Activated CD4-positive, alpha-beta T cell treated with anti-CD3 and anti-CD28 coated beads for 4 hours (primary cell): ENCODE results near the gene XYLT1.
"Not testable (repeated sequence)": the region's sequence is repeated elsewhere in the genome, so short reads cannot be mapped to it uniquely, and the experiment has no call there.

Source experiments
- DNase-seq, 2 donors: peaks; one replicate each; pipeline ENCODE4 v3.0.0-alpha.2; 2020

The XYLT1 gene

DNA sequence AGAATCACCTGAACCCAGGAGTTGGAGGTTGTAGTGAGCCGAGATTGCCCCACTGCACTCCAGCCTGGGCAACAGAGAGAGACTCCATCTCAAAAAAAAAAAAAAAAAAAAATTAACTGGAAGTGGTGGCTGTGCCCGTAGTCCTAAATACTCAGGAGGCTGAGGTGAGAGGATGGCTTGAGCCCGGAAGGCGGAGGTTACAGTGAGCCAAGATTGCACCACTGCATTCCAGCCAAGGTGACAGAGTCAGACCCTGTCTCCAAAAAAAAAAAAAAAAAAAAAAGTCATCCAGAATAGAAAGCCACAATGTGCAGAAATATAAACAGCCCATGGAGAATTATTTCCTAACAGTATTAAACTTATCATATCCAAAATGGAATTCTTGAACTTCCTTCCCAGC, 11.6 kb upstream of the XYLT1 start:
- DNase-seq, result not testable (repeated sequence)

DNA sequence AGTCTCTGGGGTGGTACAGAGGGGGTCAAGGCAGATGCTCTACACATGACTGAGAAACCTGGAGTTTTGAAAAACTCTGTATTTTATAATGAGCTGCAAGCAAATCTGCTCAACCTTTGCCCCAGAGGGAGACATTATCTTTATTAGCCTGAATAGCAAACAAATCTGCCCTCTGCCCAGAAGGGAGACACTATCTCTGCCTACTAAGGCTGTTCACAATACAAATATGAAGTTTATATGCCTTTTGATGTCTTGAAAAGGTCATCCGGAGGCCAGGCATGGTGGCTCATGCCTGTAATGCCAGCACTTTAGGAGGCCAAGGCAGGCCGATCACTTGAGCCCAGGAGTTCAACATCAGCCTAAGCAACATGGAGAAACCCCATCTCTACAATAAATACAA, 11.0 kb upstream of the XYLT1 start:
- DNase-seq, result no peak

DNA sequence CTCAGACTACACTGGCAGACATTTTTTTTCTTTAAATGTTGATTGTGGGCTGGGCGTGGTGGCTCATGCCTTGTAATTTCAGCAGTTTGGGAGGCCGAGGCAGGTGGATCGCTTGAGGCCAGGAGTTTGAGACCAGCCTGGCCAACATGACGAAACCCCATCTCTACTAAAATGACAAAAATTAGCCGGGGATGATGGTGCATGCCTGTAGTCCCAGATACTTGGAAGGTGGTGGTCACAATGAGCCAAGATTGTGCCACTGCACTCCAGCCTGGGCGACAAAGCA, 6.4 kb upstream of the XYLT1 start:
- DNase-seq, result not testable (repeated sequence)

DNA sequence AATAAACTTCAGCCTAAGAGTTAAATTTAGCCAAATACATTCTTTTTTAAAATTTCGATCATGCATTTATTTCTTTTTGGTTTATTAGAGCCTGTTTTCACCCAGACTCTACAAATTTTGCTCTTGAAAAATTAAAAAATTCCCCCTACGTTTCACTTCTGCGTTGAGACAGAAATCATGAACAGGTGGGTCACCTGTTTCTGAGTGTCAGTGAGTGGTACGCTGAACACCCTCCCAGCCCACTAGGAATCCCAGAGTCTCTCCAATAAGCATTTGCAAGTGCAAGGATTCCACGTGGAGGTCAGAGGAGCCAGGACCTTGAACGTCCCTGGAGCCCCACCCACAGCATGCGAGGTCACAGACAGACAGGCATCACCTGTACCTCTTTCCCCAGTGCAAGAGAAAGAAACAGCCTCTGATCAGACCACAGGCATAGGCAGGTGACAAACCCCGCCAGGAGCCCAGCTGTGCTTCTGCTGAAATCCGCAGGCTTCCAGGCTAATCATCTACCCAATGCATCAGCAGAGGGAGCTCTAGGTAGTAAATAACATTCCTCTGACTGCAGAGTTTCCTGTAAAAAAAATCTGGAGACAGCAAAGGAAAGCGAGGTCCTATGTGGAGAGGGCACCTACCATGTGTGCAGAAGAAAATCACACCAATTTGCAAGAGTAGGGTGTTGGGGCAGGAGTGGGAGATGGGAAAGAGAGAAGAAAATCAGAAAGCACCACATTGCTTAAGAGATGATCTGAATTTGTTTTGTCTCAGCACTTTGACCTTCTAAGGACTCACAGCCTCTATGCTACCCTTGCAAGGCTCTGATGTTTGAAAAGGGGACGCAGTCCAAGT, 5.9 kb upstream of the XYLT1 start:
- peak; percentile 36 for DNase-seq

DNA sequence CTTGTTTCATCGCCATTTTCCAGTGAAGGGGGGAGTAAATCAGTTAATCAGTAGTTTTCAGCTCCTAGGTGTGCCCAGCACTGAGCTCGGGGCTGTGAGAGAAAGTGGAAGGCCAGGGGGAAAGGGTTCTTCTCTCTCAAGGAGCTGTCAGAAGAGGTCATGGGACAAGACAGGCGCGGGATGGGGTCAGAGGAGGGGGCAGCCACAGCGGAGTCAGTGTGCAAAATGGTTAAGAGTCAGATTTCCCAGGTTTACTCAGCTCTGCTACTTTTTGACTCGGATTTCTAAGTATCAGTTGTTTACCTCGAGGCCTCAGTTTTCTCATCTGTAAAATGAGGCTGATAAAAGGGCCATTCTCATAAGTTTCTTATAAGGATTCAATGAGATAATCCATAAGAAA, 4.3 kb upstream of the XYLT1 start:
- DNase-seq, result no peak

DNA sequence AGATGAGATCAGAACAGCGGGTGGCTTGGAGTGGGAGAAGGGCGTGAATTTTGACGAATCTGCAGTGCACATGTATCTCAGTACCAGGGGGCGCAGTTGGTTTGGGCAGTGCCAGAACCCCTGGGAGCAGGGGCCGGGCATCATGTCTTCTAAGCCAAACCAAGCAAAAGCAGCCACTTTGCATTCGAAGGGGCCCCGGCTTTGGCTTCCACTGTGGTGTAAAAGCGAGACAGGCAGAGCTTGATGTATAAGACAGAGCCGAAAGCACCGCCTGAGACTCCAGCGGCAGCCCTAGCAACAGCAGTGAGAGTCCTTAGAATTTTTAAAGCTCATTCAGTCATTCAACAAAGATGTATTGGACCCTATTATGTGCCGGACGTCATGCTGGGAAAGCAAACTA, 3.8 kb upstream of the XYLT1 start:
- no peak for DNase-seq

DNA sequence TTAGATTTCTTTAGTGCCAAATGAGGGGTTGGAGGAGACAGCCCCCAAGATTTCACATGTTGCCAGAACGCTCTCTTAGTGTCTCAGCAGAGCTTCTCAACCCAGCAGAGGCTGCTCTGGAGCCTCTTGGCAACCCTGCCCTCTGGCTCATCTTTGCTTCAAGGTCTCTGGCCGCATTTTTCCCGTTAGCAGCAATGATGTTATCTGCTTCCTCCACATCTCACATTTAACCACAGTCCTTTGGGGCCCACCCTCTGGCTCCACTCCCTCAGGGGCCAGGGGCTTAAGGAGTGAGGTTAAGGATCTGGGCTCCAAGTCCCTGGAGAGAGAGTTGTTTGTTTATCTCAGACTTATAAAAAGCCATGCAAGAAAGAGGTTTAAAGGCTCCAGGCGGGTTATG, 3.3 kb upstream of the XYLT1 start:
- DNase-seq, result no peak

DNA sequence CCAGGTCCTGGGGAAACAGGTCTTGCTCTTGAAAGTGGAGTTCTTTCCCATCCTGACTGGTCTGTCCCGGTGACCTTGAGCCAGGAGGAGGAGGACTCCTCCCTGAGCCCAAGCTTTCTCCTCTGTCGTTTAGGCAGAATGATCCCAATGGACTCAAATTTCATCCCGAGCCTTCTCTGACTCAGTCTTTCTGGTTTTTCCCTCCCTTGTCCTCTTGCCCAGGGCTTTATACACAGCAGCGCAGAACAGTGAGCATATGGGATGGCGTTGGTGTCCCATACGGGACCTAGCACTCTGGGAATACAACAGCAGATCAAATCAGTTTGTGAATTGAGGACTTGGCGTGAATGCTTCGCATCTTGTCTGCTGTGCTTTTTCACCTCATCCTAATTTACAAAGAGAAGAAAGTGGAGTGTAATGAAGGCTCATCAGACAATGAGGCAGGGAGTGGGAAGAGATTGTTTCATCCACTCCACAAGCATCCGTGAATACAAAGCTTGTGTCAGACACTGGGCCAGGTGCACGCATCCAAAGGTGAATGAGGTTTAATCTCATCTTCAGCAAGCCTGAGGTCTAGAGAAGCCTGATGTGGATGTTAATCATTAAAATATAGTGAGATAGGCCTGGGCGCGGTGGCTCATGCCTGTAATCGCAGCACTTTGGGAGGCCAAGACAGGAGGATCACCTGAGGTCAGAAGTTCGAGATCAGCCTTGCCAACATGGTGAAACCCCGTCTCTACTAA, 1.1 kb upstream of the XYLT1 start:
- DNase-seq, result no peak

DNA sequence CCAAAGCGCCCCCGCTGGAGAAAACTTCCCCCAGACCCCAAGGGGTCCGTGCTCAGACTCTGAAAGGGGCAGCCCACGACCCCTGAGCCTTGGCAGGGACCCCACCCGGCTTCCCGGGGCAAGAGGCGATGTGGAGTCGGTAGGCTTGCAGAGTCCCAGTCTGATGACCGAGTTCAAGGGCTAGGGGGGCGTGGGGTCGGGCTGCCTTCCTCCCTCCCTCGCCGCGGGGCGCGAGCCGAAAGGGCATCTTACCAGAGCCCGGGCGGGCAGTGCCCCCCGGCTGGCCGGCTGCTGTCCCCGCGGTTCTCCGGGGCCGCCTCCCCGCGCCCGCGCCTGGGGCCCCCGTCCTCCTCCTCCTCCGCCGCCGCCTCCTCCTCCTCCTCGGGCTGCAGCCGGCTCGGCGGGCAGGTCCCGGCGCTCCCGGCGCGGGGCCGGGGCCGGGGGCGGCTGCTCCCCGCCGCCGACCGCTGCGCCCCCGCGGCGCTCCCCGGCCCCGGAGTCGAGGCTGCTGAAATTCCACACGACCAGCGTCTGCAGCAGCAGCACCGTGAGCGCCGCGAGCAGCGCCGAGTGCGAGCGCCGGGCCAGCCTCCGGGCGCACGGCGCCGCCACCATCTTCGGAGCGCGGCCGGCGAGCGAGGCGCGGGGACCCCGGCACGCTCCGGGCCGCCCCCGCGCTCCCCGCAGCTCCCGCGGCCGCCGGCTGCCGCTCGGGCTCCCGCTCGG, 415 bp downstream of the XYLT1 start:
- DNase-seq, result peak; percentile 16 to 22

DNA sequence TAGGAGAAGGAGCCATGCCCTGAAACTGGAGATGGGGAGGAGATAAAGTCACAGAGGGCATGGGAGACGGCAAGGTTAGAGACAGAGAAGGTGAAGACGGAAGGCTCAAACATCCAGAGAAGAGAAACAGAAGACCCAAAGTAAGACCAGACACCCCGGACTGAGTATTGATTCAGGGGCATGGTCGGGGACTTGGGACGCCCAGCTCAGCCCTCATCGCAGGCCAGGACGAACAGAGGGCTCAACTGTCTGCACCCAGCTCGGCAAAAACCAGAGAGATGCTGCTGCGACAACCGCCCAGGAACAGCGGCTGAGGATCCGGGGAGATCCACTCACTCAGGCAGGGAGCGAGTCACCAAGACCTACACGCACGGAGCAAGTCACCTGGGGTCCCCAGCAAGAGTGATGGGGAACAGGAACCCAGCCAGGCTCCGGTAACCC, 999 bp downstream of the XYLT1 start:
- peak; percentile 19 to 29 for DNase-seq

DNA sequence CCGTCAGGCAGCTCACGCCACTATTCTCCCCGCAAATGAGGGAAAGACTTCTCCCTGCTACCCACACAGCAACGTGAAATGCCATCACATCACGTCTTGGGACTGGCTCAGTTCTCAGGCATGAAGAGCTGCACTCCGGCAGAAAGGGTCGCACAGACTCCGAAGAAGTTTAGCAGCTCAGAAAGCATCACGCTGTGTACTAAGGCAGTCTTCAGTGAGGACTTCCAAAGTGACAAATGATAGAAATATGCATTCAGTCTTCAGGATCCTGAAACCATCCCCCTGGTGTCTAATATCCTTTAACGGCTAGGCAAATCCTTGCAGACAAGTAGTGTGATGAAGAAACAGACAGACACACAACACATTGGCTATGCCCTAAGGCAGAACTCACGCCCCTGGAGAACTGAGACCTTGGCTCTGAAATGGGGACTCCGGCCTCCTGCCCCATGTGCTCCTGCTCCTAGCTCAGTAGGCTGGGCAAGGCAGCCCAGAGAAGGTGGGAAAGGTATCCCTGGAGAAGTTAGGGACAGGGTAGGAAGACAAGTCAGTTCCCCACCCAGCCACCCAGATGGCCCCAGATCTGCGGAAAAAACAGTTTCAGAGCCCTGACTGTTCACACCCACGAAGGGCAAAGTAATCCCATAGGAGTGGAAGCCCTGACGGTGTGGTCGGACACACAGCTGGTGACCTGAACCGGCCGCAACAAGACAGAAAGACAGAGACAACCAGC, 1.6 kb downstream of the XYLT1 start:
- DNase-seq, result no peak

DNA sequence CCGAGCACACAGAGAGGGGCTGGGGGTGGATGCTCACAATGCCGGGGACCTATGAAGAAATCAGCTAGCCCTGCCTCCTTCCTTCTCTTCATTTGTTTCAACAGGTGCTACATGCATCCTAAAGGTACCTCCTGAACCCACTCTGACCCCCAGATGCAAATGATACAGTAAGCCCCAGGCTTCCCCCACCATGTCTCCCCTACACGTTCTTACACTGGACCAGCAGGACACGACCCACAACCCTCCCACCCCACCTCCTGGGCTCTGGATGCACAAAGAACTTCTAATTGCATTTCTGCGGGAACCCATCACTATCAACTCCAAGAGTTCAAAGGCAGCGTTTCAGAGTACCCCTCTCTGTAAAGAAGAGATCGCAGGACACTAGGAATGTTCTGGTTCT, 2.1 kb downstream of the XYLT1 start:
- DNase-seq, result no peak

DNA sequence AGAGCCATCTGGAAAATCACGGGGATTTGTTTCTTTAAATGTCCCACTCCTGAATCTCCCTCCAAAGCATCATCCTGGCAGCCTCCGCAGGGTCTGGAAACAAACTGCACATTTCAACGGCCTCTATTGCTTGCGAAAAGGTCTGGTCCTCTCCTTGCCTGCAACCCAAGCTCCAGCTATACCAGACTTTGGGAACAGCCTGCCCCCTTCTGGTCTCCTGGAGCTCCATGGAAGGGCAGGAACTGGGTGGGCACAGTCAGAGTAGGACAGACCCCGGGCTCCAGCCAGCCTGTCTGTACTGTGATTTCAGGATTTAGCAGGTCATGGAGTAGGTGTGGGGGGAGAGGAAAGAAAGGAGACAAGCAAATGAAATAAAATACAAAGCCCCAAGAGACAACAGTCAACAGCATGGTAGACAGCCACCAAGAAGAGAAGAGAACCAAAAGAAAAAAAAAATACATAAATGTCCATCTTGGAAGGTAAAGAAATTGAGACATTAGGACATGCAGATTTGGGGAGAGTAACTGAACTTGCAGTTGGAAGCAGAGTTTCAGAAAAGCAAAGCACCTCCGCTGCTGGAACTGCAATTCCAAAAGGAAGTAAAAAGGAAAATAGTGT, 2.7 kb downstream of the XYLT1 start:
- peak; percentile 34 to 38 for DNase-seq

DNA sequence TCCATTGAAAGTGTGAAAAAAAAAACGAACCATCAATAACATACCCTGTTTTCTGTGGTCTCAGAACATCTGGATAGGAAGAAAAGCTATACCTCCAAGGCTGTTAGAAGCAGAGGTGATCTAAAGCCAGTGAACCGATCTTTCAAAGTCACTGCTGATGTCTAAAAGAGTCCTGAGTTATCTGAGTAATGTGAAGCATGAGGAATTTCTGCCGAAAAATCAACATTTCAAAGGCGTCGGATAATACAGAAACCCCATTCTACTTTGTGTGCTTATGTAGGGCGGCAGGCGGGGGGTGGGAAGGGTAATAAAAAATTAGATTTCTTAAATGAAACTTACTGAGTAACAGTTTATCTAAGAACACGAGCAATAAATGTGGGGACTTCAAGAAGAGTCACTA, 3.9 kb downstream of the XYLT1 start:
- DNase-seq, result no peak

DNA sequence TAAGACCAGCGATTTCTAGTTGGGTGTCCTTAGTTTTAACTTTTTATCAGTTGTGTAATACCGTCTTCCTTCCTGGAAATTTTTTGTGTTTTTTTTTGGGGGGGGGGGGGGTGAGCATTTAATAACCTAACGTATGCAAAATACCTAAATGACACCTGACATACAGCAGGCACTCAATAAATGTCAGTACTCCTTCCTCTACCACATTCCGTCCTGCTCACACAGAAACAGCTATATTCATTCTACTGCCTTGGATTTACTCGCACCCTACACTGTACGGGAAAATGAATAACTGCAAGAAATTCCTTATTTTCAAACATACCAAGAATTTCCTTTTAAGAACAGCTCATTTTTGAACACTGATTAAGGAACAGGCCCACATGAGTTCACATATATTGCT, 5.3 kb downstream of the XYLT1 start:
- DNase-seq, result no peak

DNA sequence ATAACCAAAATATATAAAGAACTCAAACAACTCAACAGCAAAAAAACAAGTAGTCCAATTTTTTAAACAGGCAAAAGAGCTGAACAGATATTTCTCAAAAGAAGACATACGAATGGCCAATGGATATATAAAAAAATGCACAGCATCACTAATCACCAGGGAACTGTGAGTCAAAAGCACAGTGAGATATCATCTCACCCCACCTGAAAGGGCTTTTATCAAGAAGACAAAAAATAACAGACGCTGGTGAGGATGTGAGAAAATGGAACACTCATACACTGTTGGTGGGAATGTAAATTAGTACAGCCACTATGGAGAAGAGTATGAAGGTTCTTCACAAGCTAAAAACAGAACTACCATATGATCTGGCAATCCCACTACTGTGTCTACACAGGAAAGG, 7.4 kb downstream of the XYLT1 start:
- no peak for DNase-seq

DNA sequence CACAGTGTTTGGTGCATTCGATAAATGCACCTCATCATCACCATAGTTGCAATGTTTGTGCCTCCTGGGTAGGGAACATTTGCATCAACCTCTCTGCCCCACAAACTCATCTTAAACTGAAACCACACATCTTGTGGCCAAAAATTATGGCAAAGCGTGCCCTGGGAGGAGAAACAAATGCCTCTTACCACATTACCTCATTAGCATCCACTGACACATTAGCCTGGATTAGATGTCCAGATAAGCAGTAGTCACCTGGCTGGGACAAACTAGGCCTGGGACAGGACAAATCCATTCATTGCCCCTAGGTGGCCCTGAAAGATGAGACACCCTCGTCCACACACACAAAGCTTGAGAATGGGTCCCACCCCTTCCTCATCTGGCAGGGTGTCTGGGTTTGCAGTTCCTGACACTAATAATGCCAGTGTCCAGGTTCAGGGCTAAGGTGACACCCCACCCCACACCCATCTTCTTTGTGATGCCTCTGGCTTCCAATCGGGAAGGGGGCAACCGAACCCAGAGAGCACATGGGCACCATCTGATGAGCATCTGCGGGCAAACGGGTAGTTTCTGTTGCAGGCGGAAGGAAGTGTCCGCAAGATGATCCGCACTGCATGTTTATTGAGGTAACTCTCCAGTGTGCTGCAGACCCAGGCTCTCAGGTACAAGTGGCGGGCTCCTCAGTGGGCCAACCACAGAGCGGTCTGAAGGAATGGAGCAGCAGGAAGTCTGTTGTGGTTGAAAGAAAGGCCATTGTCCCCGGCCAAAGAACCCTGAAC, 8.6 kb downstream of the XYLT1 start:
- no peak for DNase-seq

DNA sequence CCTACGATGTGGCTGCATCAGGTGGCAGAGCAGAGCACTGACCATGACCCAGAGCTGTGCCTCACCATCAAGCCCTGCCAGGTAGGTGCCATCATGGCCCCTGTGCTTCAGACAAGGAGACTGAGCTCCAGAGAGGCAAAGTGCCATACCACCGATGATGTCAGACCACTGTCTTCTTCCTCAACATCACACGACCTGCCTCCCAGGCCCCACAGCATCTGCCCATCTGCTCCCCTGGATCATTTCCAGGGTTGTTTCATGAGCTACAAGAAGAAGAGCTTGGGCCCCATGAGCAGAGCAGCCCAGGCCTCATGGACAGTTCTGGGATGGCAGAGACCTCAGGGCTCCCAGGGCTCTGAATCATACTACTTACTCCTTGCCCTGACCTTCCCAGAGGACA, 9.9 kb downstream of the XYLT1 start:
- DNase-seq, result no peak

DNA sequence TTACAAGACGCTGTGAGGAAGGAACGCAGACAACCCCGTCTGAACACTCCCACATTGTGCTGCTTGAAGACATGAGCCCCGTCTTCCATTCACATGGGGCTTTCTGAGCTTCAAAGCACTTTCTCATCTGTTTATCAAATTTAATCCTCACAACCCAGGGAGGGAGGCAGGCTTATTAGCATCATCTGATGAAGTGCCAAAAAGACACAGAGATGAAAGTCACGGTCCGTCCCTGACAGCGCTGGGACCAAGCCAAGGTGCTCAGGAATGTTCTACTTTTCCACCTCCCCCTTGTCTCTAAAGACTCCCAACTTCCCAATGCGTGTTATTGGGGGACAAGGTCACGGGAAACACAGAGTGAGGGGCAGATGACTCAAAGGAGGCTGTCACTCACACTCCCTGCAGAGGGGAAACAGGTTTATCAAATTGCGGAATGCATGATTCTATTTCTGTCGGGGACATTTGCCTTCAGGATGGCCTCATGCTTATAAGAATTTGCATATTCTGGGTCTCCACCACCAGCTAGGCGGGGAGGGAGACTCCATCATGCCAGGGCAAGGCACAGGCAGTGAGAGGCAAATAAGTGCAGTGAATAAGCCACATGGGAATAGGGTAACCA, 10.7 kb downstream of the XYLT1 start:
- no peak for DNase-seq

DNA sequence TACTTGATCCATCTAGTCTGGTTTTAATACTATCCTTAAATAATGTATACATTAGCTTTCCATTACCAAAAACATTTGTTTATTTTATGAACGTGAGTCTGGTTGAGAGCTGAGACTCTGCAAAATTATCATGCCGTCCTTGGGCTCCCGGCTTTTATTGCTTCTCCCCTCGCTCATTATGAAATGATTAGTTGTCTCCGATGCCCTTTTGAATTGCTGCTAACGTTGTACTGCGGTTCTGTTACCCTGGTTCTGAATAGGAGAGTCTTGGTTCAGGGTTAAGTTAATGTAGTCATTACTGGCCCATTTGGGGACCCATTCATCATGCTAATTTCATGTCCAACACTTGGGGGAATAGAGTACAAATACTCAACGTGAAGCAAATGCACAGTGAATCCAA, 12.8 kb downstream of the XYLT1 start:
- DNase-seq, result no peak

DNA sequence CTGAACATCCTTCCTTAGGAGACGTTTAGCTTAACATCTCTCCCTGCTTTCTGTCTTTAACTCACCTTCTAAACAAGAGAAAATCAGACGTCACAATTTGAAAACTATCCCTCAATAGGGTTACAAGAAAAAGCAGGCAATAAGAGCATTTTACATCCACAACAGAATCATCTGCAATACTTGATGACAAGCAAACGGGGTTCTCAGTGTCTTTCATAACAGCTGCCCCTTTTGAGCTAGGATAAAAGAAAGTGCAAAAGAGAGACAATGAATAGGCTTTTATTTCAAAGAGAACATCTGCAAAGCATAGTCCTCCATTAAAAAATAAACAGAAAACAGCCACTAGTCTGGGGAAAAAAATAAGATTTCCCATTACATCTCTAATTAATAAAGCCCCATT, 13.2 kb downstream of the XYLT1 start:
- DNase-seq, result no peak
